ENCODE results near the gene IKZF1.

The IKZF1 gene

GRCh38 chr7:50309721-50310120 lies 5.2 kb downstream of the IKZF1 start:
- no peak for DNase-seq

GRCh38 chr7:50310361-50310760 lies 5.8 kb downstream of the IKZF1 start:
- no peak for DNase-seq

- no peak for DNase-seq
Measured at GRCh38 chr7:50310956-50311355, 6.4 kb downstream of the IKZF1 start.

GRCh38 chr7:50312250-50313162 lies 8.0 kb downstream of the IKZF1 start:
- DNase-seq: no peak

GRCh38 chr7:50314836-50315592 lies 10.5 kb downstream of the IKZF1 start:
- no peak for DNase-seq

- DNase-seq: no peak
Measured at GRCh38 chr7:50315739-50316671, 11.5 kb downstream of the IKZF1 start.

- DNase-seq: peak in 2 of 4 experiments; percentile 20 to 28
Measured at GRCh38 chr7:50317221-50317678, 12.7 kb downstream of the IKZF1 start.

GRCh38 chr7:50317697-50318669 lies 13.5 kb downstream of the IKZF1 start:
- DNase-seq: peak in 1 of 4 experiments; percentile 19

- peak in 2 of 4 experiments; percentile 10 to 13 for DNase-seq
Measured at GRCh38 chr7:50321487-50322067, 17.1 kb downstream of the IKZF1 start.

GRCh38 chr7:50324113-50324512 lies 19.6 kb downstream of the IKZF1 start:
- no peak for DNase-seq

- DNase-seq: no peak
Measured at GRCh38 chr7:50327443-50327842, 22.9 kb downstream of the IKZF1 start.

GRCh38 chr7:50329775-50330174 lies 25.3 kb downstream of the IKZF1 start:
- DNase-seq: no peak

GRCh38 chr7:50330254-50330653 lies 25.7 kb downstream of the IKZF1 start:
- no peak for DNase-seq

GRCh38 chr7:50330696-50331095 lies 26.2 kb downstream of the IKZF1 start:
- no peak for DNase-seq

- DNase-seq: no peak
Measured at GRCh38 chr7:50331564-50332208, 27.2 kb downstream of the IKZF1 start.

GRCh38 chr7:50332241-50333165 lies 28.0 kb downstream of the IKZF1 start:
- DNase-seq: no peak

- no peak for DNase-seq
Measured at GRCh38 chr7:50333221-50333651, 28.7 kb downstream of the IKZF1 start.

GRCh38 chr7:50334341-50334994 lies 30.0 kb downstream of the IKZF1 start:
- DNase-seq: no peak
